Esophagus muscularis mucosa (tissue), 4 donors: ENCODE results near the gene CRYGS.

Experiments
- CTCF ChIP-seq, 3 experiments: fragments of 200-600 bp in 2 of 3; fragments of 450-650 bp in 1 of 3; sonication (generic) in 2 of 3; IDR thresholded peaks; one replicate each; pipeline ENCODE4 v1.5.1; 2017 to 2019; ENCODE audit warnings: antibody characterized with exemption in 3 of 3, mild to moderate bottlenecking in 2 of 3, moderate library complexity in 1 of 3
- EP300 ChIP-seq: sonication (generic); formaldehyde crosslinking; IDR thresholded peaks from one replicate; pipeline ENCODE4 v1.6.1; 2017; ENCODE audit warnings: antibody characterized with exemption
- POLR2A ChIP-seq: fragments of 450-650 bp; IDR thresholded peaks from one replicate; pipeline ENCODE4 v1.6.1; 2017; ENCODE audit warnings: antibody characterized with exemption, moderate library complexity, mild to moderate bottlenecking, low read depth

GRCh38 chr3:186567072-186567921 lies 23.1 kb upstream of the CRYGS start, which contains the start of gene TBCCD1:
- TF ChIP-seq CTCF (IDR thresholded peaks at IDR 0.05) (peak in 1 of 3 experiments; percentile 7), POLR2A (peak; percentile 70), EP300 (no peak)
